Measurements from ENCODE around the gene RANBP3.

RANBP3 gene

GRCh38 chr19:5985098-5985783 is 7.3 kb upstream of the RANBP3 start:
- no peak for DNase-seq

GRCh38 chr19:5984600-5984999 is 6.7 kb upstream of the RANBP3 start:
- no peak for DNase-seq

- DNase-seq, result no peak
These were observed 5.5 kb upstream of the RANBP3 start for GRCh38 chr19:5983367-5983955.

GRCh38 chr19:5978606-5979552 is 939 bp upstream of the RANBP3 start:
- DNase-seq, result no peak

- DNase-seq, result no peak
These were observed 637 bp downstream of the RANBP3 start for GRCh38 chr19:5977222-5977784.

- DNase-seq, result no peak
These were observed 1.2 kb downstream of the RANBP3 start for GRCh38 chr19:5976768-5977167.

GRCh38 chr19:5975388-5975728 is 2.6 kb downstream of the RANBP3 start:
- no peak for DNase-seq

GRCh38 chr19:5974721-5975387 is 3.1 kb downstream of the RANBP3 start:
- DNase-seq, result no peak

GRCh38 chr19:5973867-5974635 is 3.9 kb downstream of the RANBP3 start:
- no peak for DNase-seq

- no peak for DNase-seq
These were observed 4.6 kb downstream of the RANBP3 start for GRCh38 chr19:5973376-5973775.

- no peak for DNase-seq
These were observed 5.6 kb downstream of the RANBP3 start for GRCh38 chr19:5972355-5972731.

GRCh38 chr19:5971714-5972354 is 6.1 kb downstream of the RANBP3 start:
- DNase-seq, result no peak

- DNase-seq, result no peak
These were observed 8.5 kb downstream of the RANBP3 start for GRCh38 chr19:5969476-5969875.

- no peak for DNase-seq
These were observed 9.2 kb downstream of the RANBP3 start for GRCh38 chr19:5968431-5969373.

GRCh38 chr19:5967994-5968430 is 9.9 kb downstream of the RANBP3 start:
- peak; percentile 8 to 38 for DNase-seq

- DNase-seq, result no peak
These were observed 10.4 kb downstream of the RANBP3 start for GRCh38 chr19:5967571-5967970.

GRCh38 chr19:5966941-5967340 is 11.0 kb downstream of the RANBP3 start:
- no peak for DNase-seq

- no peak for DNase-seq
These were observed 11.7 kb downstream of the RANBP3 start for GRCh38 chr19:5966215-5966614.

- no peak for DNase-seq
These were observed 12.9 kb downstream of the RANBP3 start for GRCh38 chr19:5964816-5965565.

GRCh38 chr19:5963855-5964254 is 14.1 kb downstream of the RANBP3 start:
- no peak for DNase-seq
